Thymus (tissue), 11 donors: ENCODE results near the gene MXI1. TPM values are rescaled to one million over a fixed set of nuclear protein-coding genes. Genes with fewer than 3 reads are reported as not detected.
A peak's percentile ranks its signal among the peaks of the same experiment; 100 is the strongest.
"Not testable (repeated sequence)": the region's sequence is repeated elsewhere in the genome, so short reads cannot be mapped to it uniquely, and the experiment has no call there.

Experiments
- DNase-seq, 9 donors: peaks; one replicate each; pipeline ENCODE4 v3.0.0-alpha.2; 2013; ENCODE audit warnings: low spot score in 9 of 9, low read depth in 6 of 9, missing footprints in 1 of 9
- H3K27ac ChIP-seq, 2 donors: one replicate each; pipeline ENCODE4 v1.5.1; 2013; ENCODE audit warnings: control low read depth in 1 of 2, low read depth in 1 of 2, low read length in 1 of 2, mild to moderate bottlenecking in 1 of 2, moderate library complexity in 1 of 2
- H3K27me3 ChIP-seq, 2 donors: one replicate each; pipeline ENCODE4 v1.5.1; 2013; ENCODE audit warnings: low read length in 1 of 2; ENCODE audit not compliant: control insufficient read depth in 2 of 2, insufficient read depth in 1 of 2
- H3K36me3 ChIP-seq, 2 donors: one replicate each; pipeline ENCODE4 v1.5.1; 2013; ENCODE audit warnings: low read length in 1 of 2, mild to moderate bottlenecking in 1 of 2, moderate library complexity in 1 of 2; ENCODE audit not compliant: control insufficient read depth in 2 of 2, insufficient read depth in 2 of 2
- H3K4me1 ChIP-seq, 2 donors: one replicate each; pipeline ENCODE4 v1.5.1; 2013; ENCODE audit warnings: low read length in 2 of 2; ENCODE audit not compliant: control insufficient read depth in 2 of 2, insufficient read depth in 2 of 2
- H3K4me3 ChIP-seq, 2 donors: one replicate each; pipeline ENCODE4 v1.5.1; 2013; ENCODE audit warnings: low read length in 2 of 2, control low read depth in 1 of 2, mild to moderate bottlenecking in 1 of 2
- H3K9me3 ChIP-seq, 2 donors: one replicate each; pipeline ENCODE4 v1.5.1; 2013; ENCODE audit warnings: low read length in 1 of 2, mild to moderate bottlenecking in 1 of 2; ENCODE audit not compliant: control insufficient read depth in 2 of 2, insufficient read depth in 1 of 2
- WGBS: extraction: QIAGEN DNeasy Blood & Tissue Kit; methylation state at CpG from one replicate; pipeline ENCODE4 v1.1.7; 2013; 5-methylcytosine and 5-hydroxymethylcytosine counted together
- polyA plus RNA-seq: library from polyadenylated mRNA; stranded (reverse); fragments of 200-250 nt; gene quantifications from one replicate; pipeline ENCODE4 v1.2.3, GENCODE V29; 2013
- total RNA-seq: library from RNA; stranded (reverse); fragments of 120-200 nt; gene quantifications from one replicate; pipeline ENCODE4 v1.2.4, GENCODE V29; 2013
- donor health status: healthy.

Gene MXI1
- total and polyA plus RNA-seq, 2 donors, result 14.7 to 44.1 TPM

- Histone ChIP-seq H3K27ac (peak overlapping the region; percentile 47 to 67), H3K27me3 (no peaks in the 10 kb centered on the region), H3K4me3 (no peak overlapping the region), H3K4me1 (peaks cover 17 to 27% of the 10 kb centered on the region in 2 donors), H3K9me3 (no peaks in the 10 kb centered on the region), H3K36me3 (no peaks in the 10 kb centered on the region)
- 60% methylated on average over 4 of the region's 4 CpGs for WGBS
- DNase-seq, result peak in 2 of 9 donors; percentile 27 to 52
Measured at GRCh38 chr10:110269374-110270318, 62.2 kb downstream of the MXI1 start.

GRCh38 chr10:110272995-110273394 lies 65.6 kb downstream of the MXI1 start:
- DNase-seq, H3K36me3 ChIP-seq, H3K27me3 ChIP-seq, H3K9me3 ChIP-seq, H3K4me3 ChIP-seq: not testable (repeated sequence)
- Histone ChIP-seq H3K27ac (peak overlapping the region in 1 of 2 donors; percentile 81), H3K4me1 (peaks cover 18 to 35% of the 10 kb centered on the region in 2 donors)
- 93% methylated on average over 15 of the region's 15 CpGs for WGBS

- Histone ChIP-seq H3K27ac (peak overlapping the region in 1 of 2 donors; percentile 81), H3K4me3 (no peak overlapping the region), H3K36me3 (no peaks in the 10 kb centered on the region), H3K4me1 (peaks cover 16 to 35% of the 10 kb centered on the region in 2 donors), H3K27me3 (no peaks in the 10 kb centered on the region), H3K9me3 (no peaks in the 10 kb centered on the region)
- WGBS, result 57% methylated on average over 4 of the region's 4 CpGs
- DNase-seq, result peak in 5 of 9 donors; percentile 39 to 79 (median 54)
Measured at GRCh38 chr10:110273474-110273873, 66.1 kb downstream of the MXI1 start.

- Histone ChIP-seq H3K27me3 (no peaks in the 10 kb centered on the region), H3K4me1 (peaks cover 16 to 37% of the 10 kb centered on the region in 2 donors), H3K36me3 (no peaks in the 10 kb centered on the region), H3K9me3 (no peaks in the 10 kb centered on the region), H3K27ac (peak overlapping the region in 1 of 2 donors; percentile 81), H3K4me3 (no peak overlapping the region)
- DNase-seq, result peak in 2 of 9 donors; percentile 27 to 45
Measured at GRCh38 chr10:110274072-110274627, 66.7 kb downstream of the MXI1 start.

GRCh38 chr10:110274647-110275046 lies 67.2 kb downstream of the MXI1 start:
- 98% methylated on average over 6 of the region's 6 CpGs for WGBS
- H3K36me3 ChIP-seq, result no peaks in the 10 kb centered on the region
- no peaks in the 10 kb centered on the region for H3K27me3 ChIP-seq
- peak overlapping the region in 1 of 2 donors; percentile 81 for H3K27ac ChIP-seq
- no peak overlapping the region for H3K4me3 ChIP-seq
- H3K4me1 ChIP-seq, result peaks cover 13 to 35% of the 10 kb centered on the region in 2 donors
- DNase-seq, result peak in 1 of 9 donors; percentile 16
- no peaks in the 10 kb centered on the region for H3K9me3 ChIP-seq

- Histone ChIP-seq H3K9me3 (no peaks in the 10 kb centered on the region), H3K4me1 (peaks cover 12 to 31% of the 10 kb centered on the region in 2 donors), H3K4me3 (no peak overlapping the region), H3K27me3 (no peaks in the 10 kb centered on the region), H3K27ac (peak overlapping the region; percentile 27 to 81), H3K36me3 (no peaks in the 10 kb centered on the region)
- 56% methylated on average over 2 of the region's 2 CpGs for WGBS
- DNase-seq, result peak in 6 of 9 donors; percentile 50 to 84 (median 62)
Measured at GRCh38 chr10:110275128-110275729, 67.8 kb downstream of the MXI1 start.

- no peak for DNase-seq
- Histone ChIP-seq H3K4me3 (no peak overlapping the region), H3K36me3 (peaks cover 0 to 2% of the 10 kb centered on the region in 2 donors), H3K4me1 (peaks cover 12 to 31% of the 10 kb centered on the region in 2 donors), H3K27ac (no peak overlapping the region), H3K9me3 (no peaks in the 10 kb centered on the region), H3K27me3 (no peaks in the 10 kb centered on the region)
- 98% methylated on average over 5 of the region's 5 CpGs for WGBS
Measured at GRCh38 chr10:110276603-110277002, 69.2 kb downstream of the MXI1 start.

GRCh38 chr10:110277591-110277990 lies 70.2 kb downstream of the MXI1 start:
- H3K9me3 ChIP-seq, result no peaks in the 10 kb centered on the region
- no peaks in the 10 kb centered on the region for H3K27me3 ChIP-seq
- peaks cover 12 to 31% of the 10 kb centered on the region in 2 donors for H3K4me1 ChIP-seq
- H3K4me3 ChIP-seq, result no peak overlapping the region
- no peak for DNase-seq
- H3K36me3 ChIP-seq, result peaks cover 0 to 2% of the 10 kb centered on the region in 2 donors
- 97% methylated on average over 2 of the region's 2 CpGs for WGBS
- no peak overlapping the region for H3K27ac ChIP-seq
